Measurements from ENCODE around the gene USP46. TPM values are rescaled to one million over a fixed set of nuclear protein-coding genes. Genes with fewer than 3 reads are reported as not detected.

Gene USP46, protein sequence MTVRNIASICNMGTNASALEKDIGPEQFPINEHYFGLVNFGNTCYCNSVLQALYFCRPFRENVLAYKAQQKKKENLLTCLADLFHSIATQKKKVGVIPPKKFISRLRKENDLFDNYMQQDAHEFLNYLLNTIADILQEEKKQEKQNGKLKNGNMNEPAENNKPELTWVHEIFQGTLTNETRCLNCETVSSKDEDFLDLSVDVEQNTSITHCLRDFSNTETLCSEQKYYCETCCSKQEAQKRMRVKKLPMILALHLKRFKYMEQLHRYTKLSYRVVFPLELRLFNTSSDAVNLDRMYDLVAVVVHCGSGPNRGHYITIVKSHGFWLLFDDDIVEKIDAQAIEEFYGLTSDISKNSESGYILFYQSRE
- 47.1 and 49.0 TPM in 2 replicates for total RNA-seq (2014; rRNA removed; shearing (Covaris generic))

DNA sequence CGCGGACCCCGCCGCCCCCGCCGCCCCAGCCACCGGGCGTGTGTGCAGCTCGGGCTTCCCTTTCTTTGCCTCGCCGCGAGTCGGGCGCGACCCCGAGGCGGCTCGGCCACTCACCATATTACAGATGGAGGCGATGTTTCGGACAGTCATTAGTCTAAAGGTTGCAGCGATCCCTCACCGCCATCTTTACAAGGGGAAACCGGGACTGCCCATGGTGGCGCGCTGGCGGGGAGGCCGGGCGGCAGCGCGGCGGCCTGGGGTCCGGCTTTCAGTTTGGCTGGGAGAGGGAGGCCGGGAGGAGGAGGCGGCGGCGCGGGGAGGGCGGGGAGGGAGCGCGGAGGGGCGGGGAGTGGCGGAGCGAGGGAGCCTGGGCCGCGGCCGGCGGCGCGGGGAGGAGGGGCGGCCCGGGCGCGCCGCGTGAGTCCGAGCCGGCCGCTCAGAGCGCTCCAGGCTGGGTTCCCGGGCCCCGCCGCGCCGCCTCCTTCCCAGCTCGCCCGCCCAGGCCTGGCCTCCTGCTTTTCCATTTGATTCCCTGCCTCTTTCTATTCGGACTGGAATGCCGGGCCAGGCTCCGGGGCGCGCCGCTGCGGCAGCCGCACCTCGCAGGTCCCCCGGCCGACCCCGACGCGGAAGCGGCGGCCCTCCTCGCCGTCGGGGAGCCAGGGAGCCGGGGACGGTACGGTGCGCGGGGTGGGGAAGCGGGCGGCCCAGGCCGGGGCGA is at the start of gene USP46:
Gene USP46 (minus strand): TSS at position 301 of the 721 bp plus-strand sequence. CDS start 151 bp downstream, at position 150.
- H3K4me3 ChIP-seq: peak within 1 kb of the TSS; percentile 97
- no peaks in the 10 kb centered on the region for H3K27me3 ChIP-seq
- peaks cover 15% of the 10 kb centered on the region for H3K4me1 ChIP-seq
- peak; percentile 83 to 88 for DNase-seq
- no peaks in the 10 kb centered on the region; the same call in 1 of the 2 replicates for H3K36me3 ChIP-seq
- peak within 1 kb of the TSS; percentile 78 for H3K27ac ChIP-seq
- no peaks in the 10 kb centered on the region for H3K9me3 ChIP-seq (replicated peaks)

DNA sequence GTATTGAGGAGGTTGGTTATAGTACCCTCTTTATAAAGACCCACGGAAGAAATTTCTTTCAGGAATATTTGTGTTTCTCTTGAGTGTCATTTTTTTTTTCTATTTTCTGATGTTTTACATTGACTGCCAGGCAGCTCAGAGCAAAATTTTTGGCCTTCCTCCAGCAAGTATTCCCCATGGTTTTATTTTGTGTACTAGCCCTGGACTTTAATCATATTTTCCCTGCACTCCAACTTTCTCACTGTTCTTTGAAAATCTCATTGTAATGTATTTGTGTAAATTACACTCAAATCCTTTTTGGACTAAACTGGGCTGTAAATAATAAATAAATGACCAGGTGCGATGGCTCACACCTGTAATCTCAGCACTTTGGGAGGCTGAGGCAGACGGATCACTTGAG is 45.6 kb upstream of the USP46 start:
- H3K27ac ChIP-seq: no peak overlapping the region
- H3K4me3 ChIP-seq: no peak overlapping the region
- no peaks in the 10 kb centered on the region for H3K4me1 ChIP-seq
- no peak for DNase-seq
- no peaks in the 10 kb centered on the region for H3K9me3 ChIP-seq (replicated peaks)
- H3K27me3 ChIP-seq: no peaks in the 10 kb centered on the region
- H3K36me3 ChIP-seq: no peaks in the 10 kb centered on the region

DNA sequence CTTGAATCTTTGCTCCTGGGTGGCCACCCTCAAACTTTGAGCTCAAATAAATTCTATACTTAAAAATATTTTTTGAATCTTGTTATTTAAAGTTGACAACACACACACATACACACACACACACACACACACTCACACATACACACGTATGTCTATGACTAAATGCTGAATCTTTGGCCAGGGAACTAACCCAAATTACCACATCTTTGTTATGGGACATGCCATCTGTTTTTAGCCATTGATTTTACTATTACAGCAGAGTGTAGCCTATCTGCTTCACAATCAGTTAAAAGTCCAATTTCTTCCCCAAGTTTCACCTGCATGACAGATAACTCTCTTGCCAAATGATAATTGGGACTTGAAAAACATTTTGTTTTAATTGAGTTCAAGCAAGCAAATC is 45.0 kb upstream of the USP46 start:
- no peaks in the 10 kb centered on the region for H3K9me3 ChIP-seq (replicated peaks)
- H3K4me3 ChIP-seq: no peak overlapping the region
- no peak overlapping the region for H3K27ac ChIP-seq
- no peaks in the 10 kb centered on the region for H3K27me3 ChIP-seq
- no peak for DNase-seq
- H3K4me1 ChIP-seq: no peaks in the 10 kb centered on the region
- H3K36me3 ChIP-seq: no peaks in the 10 kb centered on the region

DNA sequence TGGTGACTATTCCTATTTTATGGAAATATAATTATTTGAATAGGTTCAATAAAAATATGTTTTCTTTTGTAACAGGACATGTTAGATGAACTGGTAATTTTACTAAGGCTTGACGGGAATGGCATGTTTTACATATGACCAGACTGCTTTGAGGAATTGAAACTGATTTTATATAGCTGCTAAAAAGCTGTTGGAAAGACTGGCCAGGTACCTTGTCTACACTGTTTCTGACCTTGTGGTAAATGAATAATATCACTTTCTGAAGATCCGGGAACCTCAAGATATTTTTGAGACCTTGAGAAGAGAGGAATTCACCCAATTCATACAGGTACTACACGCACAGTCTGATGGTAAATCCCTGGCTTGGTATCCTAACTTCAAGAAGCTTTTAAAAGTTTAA is 42.1 kb upstream of the USP46 start:
- H3K9me3 ChIP-seq (replicated peaks): no peaks in the 10 kb centered on the region
- H3K27me3 ChIP-seq: no peaks in the 10 kb centered on the region
- DNase-seq: no peak
- no peak overlapping the region for H3K4me3 ChIP-seq
- H3K4me1 ChIP-seq: no peaks in the 10 kb centered on the region
- H3K27ac ChIP-seq: no peak overlapping the region
- no peaks in the 10 kb centered on the region for H3K36me3 ChIP-seq

DNA sequence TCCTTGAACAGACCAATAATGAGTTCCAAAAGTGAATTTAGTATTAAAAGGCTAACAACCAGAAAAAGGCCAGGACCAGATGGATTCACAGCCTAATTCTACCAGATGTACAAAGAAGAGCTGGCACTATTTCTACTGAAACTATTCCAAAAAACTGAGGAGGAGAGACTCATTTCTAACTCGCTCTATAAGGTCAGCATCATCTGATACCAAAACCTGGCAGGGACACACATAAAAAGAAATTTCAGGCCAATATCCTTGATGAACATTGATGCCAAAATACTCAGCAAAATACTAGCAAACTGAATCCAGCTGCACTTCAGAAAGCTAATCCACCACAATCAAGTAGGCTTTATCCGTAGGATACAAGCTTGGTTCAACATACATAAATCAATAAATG is 35.8 kb upstream of the USP46 start:
- Histone ChIP-seq H3K4me3 (no peak overlapping the region), H3K9me3 (replicated peaks) (peaks cover 17% of the 10 kb centered on the region), H3K36me3 (no peaks in the 10 kb centered on the region), H3K4me1 (no peaks in the 10 kb centered on the region), H3K27me3 (no peaks in the 10 kb centered on the region), H3K27ac (no peak overlapping the region)
- no peak for DNase-seq

DNA sequence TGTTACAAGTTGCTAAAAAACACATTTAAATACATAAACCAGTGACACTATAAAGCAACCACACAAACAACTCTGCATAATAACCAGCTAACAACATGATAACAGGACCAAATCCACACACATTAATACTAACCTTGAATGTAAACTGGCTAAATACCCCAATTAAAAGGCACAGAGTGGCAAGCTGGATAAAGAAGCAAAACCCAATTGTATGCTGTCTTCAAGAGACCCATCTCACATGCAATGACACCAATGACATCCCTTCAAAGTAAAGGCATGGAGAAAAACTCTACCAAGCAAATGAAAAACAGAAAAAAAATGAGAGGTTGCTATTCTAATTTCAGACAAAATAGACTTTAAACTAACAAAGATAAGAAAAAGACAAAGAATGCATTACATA is 34.4 kb upstream of the USP46 start:
- H3K4me1 ChIP-seq: no peaks in the 10 kb centered on the region
- peaks cover 17% of the 10 kb centered on the region for H3K9me3 ChIP-seq (replicated peaks)
- no peak for DNase-seq
- no peak overlapping the region for H3K27ac ChIP-seq
- no peaks in the 10 kb centered on the region for H3K36me3 ChIP-seq
- no peak overlapping the region for H3K4me3 ChIP-seq
- no peaks in the 10 kb centered on the region for H3K27me3 ChIP-seq

DNA sequence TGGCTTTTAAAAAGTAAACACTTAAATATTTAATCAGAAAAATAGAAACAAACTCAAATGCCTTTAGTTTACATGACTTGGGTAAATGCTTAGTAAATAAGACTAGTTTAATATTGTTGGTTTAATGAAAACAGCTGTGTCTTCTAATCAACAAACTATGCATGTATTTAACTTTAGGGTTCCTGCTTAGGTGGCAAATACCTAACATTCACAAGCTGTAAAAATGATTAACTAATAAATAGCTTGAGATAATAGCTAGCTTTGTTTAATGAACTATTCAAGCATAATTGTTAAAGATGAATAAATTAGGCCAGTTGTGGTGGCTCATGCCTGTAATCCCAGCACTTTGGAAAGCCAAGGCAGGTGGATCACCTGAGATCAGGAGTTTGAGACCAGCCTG is 30.0 kb upstream of the USP46 start:
- no peak overlapping the region for H3K4me3 ChIP-seq
- H3K27ac ChIP-seq: no peak overlapping the region
- H3K36me3 ChIP-seq: no peaks in the 10 kb centered on the region
- H3K27me3 ChIP-seq: no peaks in the 10 kb centered on the region
- peaks cover 14% of the 10 kb centered on the region for H3K9me3 ChIP-seq (replicated peaks)
- H3K4me1 ChIP-seq: no peaks in the 10 kb centered on the region
- DNase-seq: no peak

DNA sequence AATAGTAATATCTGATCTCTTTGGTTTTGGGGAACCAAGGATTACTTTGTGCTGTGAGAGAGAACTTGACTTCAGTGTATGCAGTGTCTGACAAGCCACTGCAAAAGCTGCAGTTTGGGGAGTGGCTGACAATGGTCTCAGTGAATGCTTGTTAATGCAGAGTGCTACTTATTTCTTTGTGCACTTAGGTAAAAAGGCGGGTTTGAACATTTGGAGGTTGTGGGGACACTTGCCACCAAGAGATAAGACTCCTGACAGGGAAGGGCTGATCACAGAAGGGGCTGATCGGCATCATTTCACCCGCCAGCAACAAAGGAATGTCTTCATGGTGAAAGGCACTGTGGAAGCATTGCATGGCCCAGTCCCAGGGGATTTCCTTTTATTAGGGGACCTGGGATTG is 28.6 kb upstream of the USP46 start:
- H3K36me3 ChIP-seq: no peaks in the 10 kb centered on the region
- H3K27me3 ChIP-seq: no peaks in the 10 kb centered on the region
- H3K27ac ChIP-seq: no peak overlapping the region
- DNase-seq: no peak
- H3K4me3 ChIP-seq: no peak overlapping the region
- no peaks in the 10 kb centered on the region for H3K4me1 ChIP-seq
- 0 out of 2 replicates have a peak, but pooled peaks cover 3% of the 10 kb centered on the region for H3K9me3 ChIP-seq (replicated peaks)

DNA sequence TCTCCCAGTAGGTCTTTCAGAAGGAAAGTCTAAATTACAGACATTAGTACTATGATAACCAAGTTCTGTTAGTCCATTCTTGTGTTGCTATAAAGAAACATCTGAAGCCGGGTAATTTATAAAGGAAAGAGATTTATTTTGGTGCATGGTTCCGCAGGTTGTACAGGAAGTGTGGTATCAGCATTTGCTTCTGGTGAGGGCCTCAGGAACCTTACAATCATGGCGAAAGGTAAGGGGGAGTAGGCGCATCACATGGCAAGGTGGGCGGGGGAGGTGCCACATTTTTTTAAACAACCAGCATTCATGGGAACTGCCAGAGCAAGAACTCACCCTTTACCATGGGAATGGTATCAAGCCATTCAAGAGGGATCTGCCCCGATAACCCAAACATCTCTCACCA is 26.2 kb upstream of the USP46 start:
- no peak overlapping the region for H3K27ac ChIP-seq
- no peak for DNase-seq
- no peak overlapping the region for H3K4me3 ChIP-seq
- no peaks in the 10 kb centered on the region for H3K36me3 ChIP-seq
- H3K9me3 ChIP-seq (replicated peaks): no peaks in the 10 kb centered on the region
- H3K27me3 ChIP-seq: no peaks in the 10 kb centered on the region
- no peaks in the 10 kb centered on the region for H3K4me1 ChIP-seq

DNA sequence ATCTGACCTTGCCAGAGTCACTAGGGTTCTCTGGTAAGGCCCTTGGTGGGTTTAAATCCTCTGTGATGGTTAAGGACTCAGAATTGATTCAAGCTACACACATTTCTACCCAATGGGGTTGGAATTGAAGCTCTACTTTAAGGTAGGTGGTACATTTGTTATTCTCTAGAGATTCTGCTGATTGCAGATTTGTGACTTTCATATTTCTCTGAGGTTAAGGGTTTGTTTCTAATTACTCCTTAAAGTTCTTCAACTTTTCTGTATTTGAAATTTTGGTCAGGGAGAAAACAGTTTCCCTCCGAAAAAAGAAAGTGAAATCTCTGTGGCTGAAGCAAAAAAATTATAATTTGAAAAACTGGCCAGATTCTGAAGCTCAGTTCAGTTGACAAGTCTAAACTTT is 25.8 kb upstream of the USP46 start:
- Histone ChIP-seq H3K27me3 (no peaks in the 10 kb centered on the region), H3K36me3 (no peaks in the 10 kb centered on the region), H3K27ac (no peak overlapping the region), H3K9me3 (replicated peaks) (no peaks in the 10 kb centered on the region), H3K4me1 (no peaks in the 10 kb centered on the region), H3K4me3 (no peak overlapping the region)
- no peak for DNase-seq

DNA sequence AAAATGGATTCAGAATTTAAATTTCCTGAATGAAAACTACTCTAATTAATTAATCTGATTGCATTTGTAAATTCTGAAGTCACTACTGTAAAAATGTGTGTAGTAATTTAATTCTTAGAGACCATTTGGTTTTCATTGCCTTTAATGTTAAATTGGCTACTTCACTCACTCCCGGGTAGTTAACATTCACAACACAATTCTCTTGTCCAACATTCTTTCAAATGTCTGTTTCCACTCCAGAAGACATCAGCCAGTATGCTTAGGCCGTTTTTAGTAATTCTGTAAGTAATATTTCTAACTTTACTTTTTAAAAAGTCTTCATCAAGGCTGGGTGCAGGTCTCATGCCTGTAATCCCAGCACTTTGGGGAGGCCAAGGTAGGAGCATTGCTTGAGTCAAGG is 21.3 kb upstream of the USP46 start:
- Histone ChIP-seq H3K4me3 (no peak overlapping the region), H3K27ac (no peak overlapping the region), H3K4me1 (no peaks in the 10 kb centered on the region), H3K27me3 (no peaks in the 10 kb centered on the region), H3K9me3 (replicated peaks) (no peaks in the 10 kb centered on the region), H3K36me3 (no peaks in the 10 kb centered on the region)
- no peak for DNase-seq

DNA sequence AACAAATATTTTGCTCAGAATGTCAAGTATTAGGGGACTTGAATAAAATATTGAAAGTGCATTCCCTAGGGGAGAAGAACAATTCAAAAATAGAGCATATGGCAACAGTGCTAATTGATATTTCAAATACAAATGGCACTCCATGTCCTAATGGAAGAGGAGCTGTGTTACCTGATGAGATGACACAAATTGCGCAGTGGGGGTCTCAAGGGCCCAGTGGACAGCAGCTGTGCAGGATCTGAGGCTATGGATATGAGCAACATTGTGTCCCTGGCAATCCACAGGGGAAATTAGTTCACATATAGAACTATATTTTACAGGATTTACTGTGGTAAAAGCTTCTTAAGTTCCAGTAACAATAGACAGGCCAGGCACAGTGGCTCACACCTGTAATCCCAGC is 17.4 kb upstream of the USP46 start:
- Histone ChIP-seq H3K4me3 (no peak overlapping the region), H3K9me3 (replicated peaks) (no peaks in the 10 kb centered on the region; the same call in 1 of the 2 replicates), H3K27me3 (no peaks in the 10 kb centered on the region), H3K36me3 (no peaks in the 10 kb centered on the region), H3K27ac (no peak overlapping the region), H3K4me1 (no peaks in the 10 kb centered on the region)
- no peak for DNase-seq

DNA sequence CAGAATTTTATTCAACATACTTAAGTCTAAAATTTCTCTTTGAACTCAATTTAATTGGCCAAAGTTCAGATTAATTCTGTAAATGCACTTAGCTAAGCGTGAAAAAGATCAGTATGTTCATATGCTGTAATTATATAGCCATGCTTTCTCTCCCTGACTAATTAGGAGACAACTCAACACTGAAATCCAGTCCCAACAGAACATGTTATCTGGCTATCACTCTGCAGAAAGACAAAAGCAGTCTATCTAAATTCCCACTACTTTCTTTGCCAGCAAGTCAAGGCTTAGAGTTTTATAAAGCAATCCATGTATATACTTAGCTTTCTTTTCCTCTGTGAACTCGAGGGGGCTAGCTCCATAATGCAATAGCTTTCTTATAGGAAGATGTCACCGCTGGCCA is 16.0 kb upstream of the USP46 start:
- Histone ChIP-seq H3K27ac (no peak overlapping the region), H3K4me1 (no peaks in the 10 kb centered on the region), H3K36me3 (no peaks in the 10 kb centered on the region), H3K9me3 (replicated peaks) (no peaks in the 10 kb centered on the region; the same call in 1 of the 2 replicates), H3K4me3 (no peak overlapping the region), H3K27me3 (no peaks in the 10 kb centered on the region; the same call in 1 of the 2 replicates)
- DNase-seq: no peak

DNA sequence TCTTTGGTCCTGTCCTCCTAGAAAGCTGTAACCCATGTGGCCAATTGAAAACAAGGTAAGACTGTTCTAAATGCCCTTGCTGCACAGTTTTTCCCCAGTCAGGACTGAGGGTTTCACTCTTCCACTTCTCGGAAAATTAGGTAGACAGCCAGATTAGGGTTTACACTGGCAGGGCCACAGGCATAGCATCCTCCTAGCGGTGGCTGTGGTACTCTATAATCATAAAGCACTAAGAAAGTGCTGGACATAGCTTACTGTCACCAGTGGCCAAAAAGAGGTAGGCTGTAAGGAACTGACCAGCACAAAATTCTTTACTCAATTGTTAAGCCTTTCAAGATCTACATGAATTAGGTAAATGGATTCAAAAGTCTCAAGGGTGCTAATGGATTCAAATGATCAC is 11.6 kb upstream of the USP46 start:
- H3K36me3 ChIP-seq: no peaks in the 10 kb centered on the region
- H3K4me3 ChIP-seq: no peak overlapping the region
- H3K9me3 ChIP-seq (replicated peaks): no peaks in the 10 kb centered on the region; the same call in 1 of the 2 replicates
- no peak overlapping the region for H3K27ac ChIP-seq
- H3K4me1 ChIP-seq: no peaks in the 10 kb centered on the region
- no peaks in the 10 kb centered on the region; the same call in 1 of the 2 replicates for H3K27me3 ChIP-seq
- DNase-seq: no peak

DNA sequence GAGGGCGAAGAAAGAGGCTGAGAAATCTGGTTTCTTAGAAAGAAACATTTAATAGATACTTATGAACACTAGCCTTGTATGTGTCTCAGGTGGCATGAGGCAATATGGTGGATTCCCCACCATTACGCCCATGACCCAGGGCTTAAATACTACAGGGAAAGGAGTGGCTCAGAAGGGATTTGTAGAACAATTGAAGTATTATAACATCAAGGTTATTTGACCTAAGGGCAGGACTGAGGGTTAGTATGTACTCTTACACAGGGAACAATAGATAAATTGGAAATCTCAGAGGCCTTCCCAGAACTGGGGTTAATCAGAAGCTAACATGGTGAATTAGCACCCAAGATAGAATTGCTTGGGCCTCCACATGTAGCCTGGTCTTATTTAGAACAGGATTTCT is 11.0 kb upstream of the USP46 start:
- H3K4me1 ChIP-seq: no peaks in the 10 kb centered on the region
- DNase-seq: peak in 1 of 2 experiments; percentile 23
- H3K9me3 ChIP-seq (replicated peaks): no peaks in the 10 kb centered on the region; the same call in 1 of the 2 replicates
- no peak overlapping the region for H3K27ac ChIP-seq
- H3K27me3 ChIP-seq: no peaks in the 10 kb centered on the region; the same call in 1 of the 2 replicates
- no peak overlapping the region for H3K4me3 ChIP-seq
- no peaks in the 10 kb centered on the region for H3K36me3 ChIP-seq

All from SJCRH30 (cell line).